Nephron (organoid): ENCODE measurements around the gene BMAL1.

Source experiments
- H3K27ac Mint-ChIP-seq, 3 experiments: 2 replicates each; pipeline ENCODE4 v1.8.0; 2020; ENCODE audit warnings: mixed read lengths in 3 of 3, mild to moderate bottlenecking in 2 of 3, moderate library complexity in 1 of 3
- H3K27me3 Mint-ChIP-seq: 2 replicates; pipeline ENCODE4 v1.8.0; 2021; ENCODE audit warnings: low read depth, mild to moderate bottlenecking, moderate library complexity, mixed read lengths
- H3K36me3 Mint-ChIP-seq: 2 replicates; pipeline ENCODE4 v1.8.0; 2020; ENCODE audit warnings: low read depth, mixed read lengths
- H3K4me1 Mint-ChIP-seq: 2 replicates; pipeline ENCODE4 v1.8.0; 2020; ENCODE audit warnings: mixed read lengths
- H3K4me3 Mint-ChIP-seq, 3 experiments: 2 replicates each; pipeline ENCODE4 v1.8.0; 2020; ENCODE audit warnings: mild to moderate bottlenecking in 3 of 3, mixed read lengths in 3 of 3, moderate library complexity in 2 of 3
- H3K9me3 Mint-ChIP-seq: 2 replicates; pipeline ENCODE4 v1.8.0; 2020; ENCODE audit warnings: mixed read lengths
- CTCF ChIP-seq, 3 experiments: fragments of 200-600 bp; sonication (generic); IDR thresholded peaks; one replicate each; pipeline ENCODE4 v1.5.0; 2021; ENCODE audit warnings: antibody characterized with exemption in 3 of 3; ENCODE audit not compliant: unreplicated experiment in 3 of 3

Gene BMAL1

GRCh38 chr11:13276832-13277767 is 490 bp upstream of the BMAL1 start:
- Mint-ChIP-seq H3K27ac (peak overlapping the region in 2 of 3 experiments; percentile 3 to 14), H3K36me3 (no peaks in the 10 kb centered on the region), H3K4me1 (peaks cover 12% of the 10 kb centered on the region), H3K9me3 (no peaks in the 10 kb centered on the region), H3K4me3 (peak overlapping the region; percentile 90 to 93 (median 90)), H3K27me3 (peaks cover 92% of the 10 kb centered on the region)
- no peak for TF ChIP-seq CTCF (IDR thresholded peaks at IDR 0.05; ENCODE audit: unreplicated experiment in 3 of 3)

- Mint-ChIP-seq H3K4me3 (peak overlapping the region; percentile 82 to 92 (median 90)), H3K36me3 (no peaks in the 10 kb centered on the region), H3K4me1 (peaks cover 12% of the 10 kb centered on the region), H3K27me3 (peaks cover 89% of the 10 kb centered on the region), H3K9me3 (no peaks in the 10 kb centered on the region), H3K27ac (no peak overlapping the region)
- TF ChIP-seq CTCF (IDR thresholded peaks at IDR 0.05; ENCODE audit: unreplicated experiment in 3 of 3), result no peak
These were observed 1.3 kb downstream of the BMAL1 start for GRCh38 chr11:13278609-13279486.

- no peaks in the 10 kb centered on the region for H3K9me3 Mint-ChIP-seq
- H3K4me1 Mint-ChIP-seq, result peaks cover 12% of the 10 kb centered on the region
- TF ChIP-seq CTCF (IDR thresholded peaks at IDR 0.05; ENCODE audit: unreplicated experiment in 3 of 3), result no peak
- peak overlapping the region; percentile 82 to 92 (median 90) for H3K4me3 Mint-ChIP-seq
- no peak overlapping the region for H3K27ac Mint-ChIP-seq
- no peaks in the 10 kb centered on the region for H3K36me3 Mint-ChIP-seq
- peaks cover 85% of the 10 kb centered on the region for H3K27me3 Mint-ChIP-seq
These were observed 1.9 kb downstream of the BMAL1 start for GRCh38 chr11:13279487-13279834.

- Mint-ChIP-seq H3K4me1 (peaks cover 12% of the 10 kb centered on the region), H3K27me3 (peaks cover 81% of the 10 kb centered on the region), H3K9me3 (no peaks in the 10 kb centered on the region), H3K4me3 (peak overlapping the region; percentile 37 to 92 (median 90)), H3K27ac (no peak overlapping the region), H3K36me3 (no peaks in the 10 kb centered on the region)
- TF ChIP-seq CTCF (IDR thresholded peaks at IDR 0.05; ENCODE audit: unreplicated experiment in 3 of 3), result no peak
These were observed 2.6 kb downstream of the BMAL1 start for GRCh38 chr11:13280092-13280722.

- H3K27me3 Mint-ChIP-seq, result peaks cover 75% of the 10 kb centered on the region
- H3K4me3 Mint-ChIP-seq, result peak overlapping the region; percentile 37 to 92 (median 45)
- TF ChIP-seq CTCF (IDR thresholded peaks at IDR 0.05; ENCODE audit: unreplicated experiment in 3 of 3), result no peak
- H3K36me3 Mint-ChIP-seq, result no peaks in the 10 kb centered on the region
- no peaks in the 10 kb centered on the region for H3K9me3 Mint-ChIP-seq
- H3K27ac Mint-ChIP-seq, result no peak overlapping the region
- H3K4me1 Mint-ChIP-seq, result peaks cover 12% of the 10 kb centered on the region
These were observed 3.2 kb downstream of the BMAL1 start for GRCh38 chr11:13280777-13281176.
